Pons (tissue), 1 donor: Measurements from ENCODE around the gene ZNF487.

Experiments
- DNase-seq: peaks from one replicate; pipeline ENCODE4 v3.0.0-alpha.2; 2016; ENCODE audit warnings: low spot score

ZNF487 gene

GRCh38 chr10:43524434-43525247 lies 87.7 kb downstream of the ZNF487 start:
- DNase-seq, result no peak
